Right atrium auricular region (tissue), 2 donors: ENCODE data around the gene SLC40A1. TPM values are rescaled to one million over a fixed set of nuclear protein-coding genes. Genes with fewer than 3 reads are reported as not detected.

ENCODE experiments used
- DNase-seq: peaks from one replicate; pipeline ENCODE4 v3.0.0-alpha.2; 2019; ENCODE audit warnings: low spot score
- H3K27ac ChIP-seq, 2 donors: fragments of 200-600 bp; sonication (generic); 1 replicate in 1 of 2; 2 replicates in 1 of 2; pipeline ENCODE4 v1.5.1; 2016 to 2019
- H3K27me3 ChIP-seq, 2 donors: fragments of 200-600 bp; sonication (generic); one replicate each; pipeline versions ENCODE4 v1.5.1 to v1.6.0; 2017 to 2019
- H3K36me3 ChIP-seq: fragments of 200-600 bp; sonication (generic); one replicate; pipeline ENCODE4 v1.5.1; 2016
- H3K4me1 ChIP-seq, 2 donors: fragments of 200-600 bp; sonication (generic); one replicate each; pipeline versions ENCODE4 v1.5.1 to v1.6.0; 2017 to 2019
- H3K4me3 ChIP-seq, 2 donors: fragments of 200-600 bp; sonication (generic); 1 replicate in 1 of 2; 2 replicates in 1 of 2; pipeline ENCODE4 v1.5.1; 2017 to 2019; ENCODE audit warnings: mild to moderate bottlenecking in 1 of 2, moderate library complexity in 1 of 2
- H3K9me3 ChIP-seq, 2 donors: fragments of 200-600 bp; sonication (generic); one replicate each; pipeline ENCODE4 v1.5.1; 2019
- CTCF ChIP-seq, 2 donors: fragments of 200-600 bp; sonication (generic); IDR thresholded peaks; one replicate each; pipeline ENCODE4 v1.5.1; 2019; ENCODE audit warnings: antibody characterized with exemption in 2 of 2
- total RNA-seq, 2 donors: library from RNA; depleted of rRNA; stranded (reverse); fragments of >200 nt; gene quantifications; one replicate each; pipeline ENCODE4 v1.1.0, GENCODE V29; 2016

SLC40A1 gene
- total RNA-seq, 2 donors from 2014 or later: 57.7 to 132 TPM

DNA sequence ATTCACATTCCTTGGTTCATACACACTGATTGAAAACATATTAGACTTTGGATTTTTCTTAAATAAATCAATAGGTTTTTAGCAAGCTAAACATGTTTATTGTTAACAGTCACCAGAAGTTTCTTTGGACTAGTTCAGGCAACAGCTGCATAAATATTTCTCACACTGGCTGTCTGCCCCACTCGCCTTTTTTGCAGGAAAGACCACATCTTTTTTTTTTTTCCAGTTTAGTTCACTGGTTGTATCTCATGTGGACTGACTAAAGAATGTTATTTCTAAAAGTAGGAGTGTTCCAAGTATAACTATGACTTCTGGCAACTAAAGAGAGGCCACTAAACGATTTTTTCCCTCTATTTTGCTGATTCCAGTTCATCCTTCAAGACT, 31.1 kb downstream of the SLC40A1 start:
- H3K36me3 ChIP-seq: no peaks in the 10 kb centered on the region
- no peak for TF ChIP-seq CTCF (IDR thresholded peaks at IDR 0.05)
- peak overlapping the region; percentile 72 to 76 for H3K27ac ChIP-seq
- H3K27me3 ChIP-seq: no peaks in the 10 kb centered on the region
- peaks cover 0 to 50% of the 10 kb centered on the region in 2 donors for H3K4me1 ChIP-seq
- H3K9me3 ChIP-seq: no peaks in the 10 kb centered on the region
- no peak overlapping the region for H3K4me3 ChIP-seq
- no peak for DNase-seq

DNA sequence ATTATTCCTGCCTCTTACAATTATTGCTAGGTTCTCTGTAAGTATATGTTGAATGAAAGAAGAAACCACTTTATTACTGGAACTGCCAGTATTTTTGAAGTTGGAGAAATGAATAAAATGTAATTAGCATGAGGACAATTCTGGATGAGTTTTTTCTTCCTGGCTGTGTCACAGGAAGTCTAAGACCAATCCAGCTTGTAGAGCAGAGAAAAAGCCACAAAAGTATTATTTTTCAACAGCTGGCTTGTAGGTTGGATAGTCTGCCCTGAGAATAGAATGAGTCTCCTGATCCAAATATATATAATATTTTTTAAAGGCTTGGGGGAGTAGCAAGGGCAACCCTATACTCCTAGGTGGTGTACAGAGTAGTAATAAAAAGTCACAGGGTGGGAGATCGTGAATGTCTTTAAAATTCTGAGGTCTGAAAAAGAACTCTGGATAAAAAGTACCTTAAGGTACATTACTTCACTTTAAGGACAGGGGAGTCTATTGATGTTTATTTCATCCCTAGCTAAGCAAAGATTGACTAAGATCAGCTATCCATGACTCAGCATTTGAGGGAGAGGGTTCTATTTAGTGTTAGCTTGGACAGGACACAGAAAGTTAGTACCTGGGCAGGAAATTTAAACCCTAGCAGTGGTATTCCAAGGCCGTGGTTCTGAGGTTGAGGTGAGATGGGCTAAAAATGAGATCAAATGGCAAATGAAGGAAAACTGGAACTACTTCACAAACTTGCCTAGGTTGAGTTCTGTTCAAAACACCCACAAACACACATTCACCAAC, 31.7 kb downstream of the SLC40A1 start:
- H3K27ac ChIP-seq: peak overlapping the region; percentile 72 to 76
- no peaks in the 10 kb centered on the region for H3K27me3 ChIP-seq
- H3K4me1 ChIP-seq: peaks cover 0 to 56% of the 10 kb centered on the region in 2 donors
- no peaks in the 10 kb centered on the region for H3K36me3 ChIP-seq
- DNase-seq: no peak
- no peak overlapping the region for H3K4me3 ChIP-seq
- no peaks in the 10 kb centered on the region for H3K9me3 ChIP-seq
- no peak for TF ChIP-seq CTCF (IDR thresholded peaks at IDR 0.05)

GRCh38 chr2:189545418-189545817, 35.2 kb downstream of the SLC40A1 start:
- Histone ChIP-seq H3K9me3 (no peaks in the 10 kb centered on the region), H3K36me3 (no peaks in the 10 kb centered on the region), H3K4me3 (no peak overlapping the region), H3K27me3 (no peaks in the 10 kb centered on the region), H3K27ac (peak overlapping the region; percentile 30 to 56), H3K4me1 (peaks cover 0 to 39% of the 10 kb centered on the region in 2 donors)
- no peak for TF ChIP-seq CTCF (IDR thresholded peaks at IDR 0.05)
- DNase-seq: no peak

DNA sequence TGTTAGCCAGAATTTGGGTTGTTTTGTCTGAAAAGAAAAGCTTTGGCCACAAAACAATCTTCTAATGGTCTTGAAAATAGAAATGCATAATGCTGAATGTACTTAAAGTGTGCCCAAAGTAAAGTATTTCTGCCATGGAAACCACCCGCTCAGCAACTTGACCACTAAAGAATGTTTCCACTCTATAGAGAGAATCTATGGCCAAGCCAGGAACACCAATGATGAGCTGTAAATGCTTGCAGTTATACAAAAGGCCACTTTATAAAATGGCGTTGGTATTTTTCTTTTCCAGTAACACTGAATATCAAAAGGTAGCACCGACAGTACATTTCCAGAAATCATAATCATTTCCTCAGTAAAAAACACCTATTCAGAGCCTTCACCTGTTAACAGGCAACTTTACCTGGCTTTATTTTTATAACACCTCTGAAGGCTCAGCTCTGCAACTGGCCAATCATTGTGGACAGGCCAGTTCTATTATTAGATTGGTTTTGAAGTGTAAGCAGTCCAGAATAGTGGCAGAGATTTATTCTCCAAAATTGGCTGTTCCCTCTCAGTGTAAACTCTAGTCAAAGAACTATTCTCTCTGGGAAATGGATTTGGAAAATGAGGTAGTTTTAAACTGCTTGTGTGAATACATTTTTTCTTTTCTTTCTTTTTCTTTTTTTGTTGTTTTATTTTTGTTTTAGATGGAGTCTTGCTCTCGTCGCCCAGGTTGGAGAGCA, 36.1 kb downstream of the SLC40A1 start:
- Histone ChIP-seq H3K27ac (peak overlapping the region; percentile 44 to 56), H3K27me3 (no peaks in the 10 kb centered on the region), H3K36me3 (no peaks in the 10 kb centered on the region), H3K9me3 (no peaks in the 10 kb centered on the region), H3K4me3 (no peak overlapping the region), H3K4me1 (peaks cover 0 to 32% of the 10 kb centered on the region in 2 donors)
- TF ChIP-seq CTCF (IDR thresholded peaks at IDR 0.05): no peak
- DNase-seq: no peak

DNA sequence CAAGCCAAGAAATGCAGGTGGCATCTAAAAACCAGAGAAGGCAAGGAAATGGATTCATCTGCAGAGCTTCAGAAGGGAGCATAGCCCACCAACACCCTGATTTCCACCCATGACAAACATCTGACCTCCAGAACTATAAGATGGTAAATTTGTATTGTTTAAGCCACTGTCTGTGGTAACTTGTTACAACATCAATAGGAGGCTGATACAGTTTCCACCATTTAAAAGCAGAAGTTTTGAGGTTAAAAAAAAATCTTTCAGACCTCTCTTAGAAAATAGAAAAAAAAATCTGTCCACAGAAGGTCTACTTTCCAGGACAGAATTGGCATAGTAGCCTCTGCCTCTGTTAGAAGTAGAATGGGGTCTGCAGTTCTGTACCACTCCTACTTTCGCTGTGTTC, 37.2 kb downstream of the SLC40A1 start:
- TF ChIP-seq CTCF (IDR thresholded peaks at IDR 0.05): no peak
- Histone ChIP-seq H3K4me1 (peaks cover 0 to 22% of the 10 kb centered on the region in 2 donors), H3K4me3 (no peak overlapping the region), H3K9me3 (no peaks in the 10 kb centered on the region), H3K27ac (no peak overlapping the region), H3K36me3 (no peaks in the 10 kb centered on the region), H3K27me3 (no peaks in the 10 kb centered on the region)
- DNase-seq: no peak
